HPDE6-E6E7 (cell line): Measurements from ENCODE around the gene NUP214.
"Not testable (repeated sequence)": the region's sequence is repeated elsewhere in the genome, so short reads cannot be mapped to it uniquely, and the experiment has no call there.

Experiments used
- DNase-seq: peaks from one replicate; pipeline ENCODE4 v3.0.0; 2011; ENCODE audit warnings: missing footprints; ENCODE audit errors: extremely low spot score

NUP214 gene

GRCh38 chr9:131096269-131097125 lies 28.9 kb upstream of the NUP214 start, which contains the start of gene AIF1L:
AIF1L (plus strand) TSS chr9:131096531; CDS start chr9:131096630, 99 bp downstream.
- DNase-seq = peak; percentile 42

GRCh38 chr9:131097126-131097947 lies 28.0 kb upstream of the NUP214 start:
- DNase-seq = no peak

GRCh38 chr9:131097948-131098278 lies 27.5 kb upstream of the NUP214 start:
- DNase-seq = no peak

GRCh38 chr9:131098391-131099101 lies 26.8 kb upstream of the NUP214 start:
- DNase-seq = no peak

GRCh38 chr9:131099102-131099606 lies 26.2 kb upstream of the NUP214 start:
- DNase-seq = no peak

- DNase-seq = not testable (repeated sequence)
Observed at GRCh38 chr9:131099845-131100244, 25.5 kb upstream of the NUP214 start.

GRCh38 chr9:131100445-131100844 lies 24.9 kb upstream of the NUP214 start:
- DNase-seq = no peak

GRCh38 chr9:131101207-131101964 lies 24.0 kb upstream of the NUP214 start:
- DNase-seq = no peak

GRCh38 chr9:131103024-131103423 lies 22.4 kb upstream of the NUP214 start:
- DNase-seq = no peak

- DNase-seq = no peak
Observed at GRCh38 chr9:131103535-131103934, 21.9 kb upstream of the NUP214 start.

GRCh38 chr9:131104016-131104740 lies 21.2 kb upstream of the NUP214 start:
- DNase-seq = no peak

- DNase-seq = no peak
Observed at GRCh38 chr9:131105952-131106351, 19.4 kb upstream of the NUP214 start.

- no peak for DNase-seq
Observed at GRCh38 chr9:131107760-131108159, 17.6 kb upstream of the NUP214 start.

GRCh38 chr9:131111186-131111853 lies 14.1 kb upstream of the NUP214 start:
- no peak for DNase-seq

GRCh38 chr9:131111854-131112311 lies 13.5 kb upstream of the NUP214 start:
- DNase-seq = no peak

GRCh38 chr9:131112374-131113154 lies 12.8 kb upstream of the NUP214 start:
- no peak for DNase-seq

GRCh38 chr9:131113655-131114054 lies 11.7 kb upstream of the NUP214 start:
- no peak for DNase-seq

- DNase-seq = no peak
Observed at GRCh38 chr9:131114084-131114535, 11.3 kb upstream of the NUP214 start.

- DNase-seq = not testable (repeated sequence)
Observed at GRCh38 chr9:131115360-131115742, 10.0 kb upstream of the NUP214 start.
